ENCODE measurements around the gene ZNF169. TPM values are rescaled to one million over a fixed set of nuclear protein-coding genes. Genes with fewer than 3 reads are reported as not detected.

ZNF169 gene
- total and polyA plus RNA-seq, 2 of the 8 experiments (the other 6 are each of a cell fraction or from before 2014, with no cell fraction given), result 7.0 to 9.0 TPM

GRCh38 chr9:94300470-94301301 lies 41.6 kb downstream of the ZNF169 start (continued):
- TF ChIP-seq RFX5 (IDR thresholded peaks at IDR 0.05; ENCODE audit: borderline replicate concordance, low read depth, low read length) (no peak), SIRT6 (IDR thresholded peaks at IDR 0.05; ENCODE audit: low read length) (no peak), NRF1 (IDR thresholded peaks at IDR 0.05; ENCODE audit: low read depth, low read length) (no peak), HDAC2 (IDR thresholded peaks at IDR 0.05; ENCODE audit: borderline replicate concordance in 1 of 2, low read depth in 2 of 2, low read length in 2 of 2) (no peak), TAF1 (IDR thresholded peaks at IDR 0.05; ENCODE audit: low read depth, low read length) (no peak)

Measured in H1 (cell line).